ENCODE results near the gene DYNLT4.

Gene DYNLT4

DNA sequence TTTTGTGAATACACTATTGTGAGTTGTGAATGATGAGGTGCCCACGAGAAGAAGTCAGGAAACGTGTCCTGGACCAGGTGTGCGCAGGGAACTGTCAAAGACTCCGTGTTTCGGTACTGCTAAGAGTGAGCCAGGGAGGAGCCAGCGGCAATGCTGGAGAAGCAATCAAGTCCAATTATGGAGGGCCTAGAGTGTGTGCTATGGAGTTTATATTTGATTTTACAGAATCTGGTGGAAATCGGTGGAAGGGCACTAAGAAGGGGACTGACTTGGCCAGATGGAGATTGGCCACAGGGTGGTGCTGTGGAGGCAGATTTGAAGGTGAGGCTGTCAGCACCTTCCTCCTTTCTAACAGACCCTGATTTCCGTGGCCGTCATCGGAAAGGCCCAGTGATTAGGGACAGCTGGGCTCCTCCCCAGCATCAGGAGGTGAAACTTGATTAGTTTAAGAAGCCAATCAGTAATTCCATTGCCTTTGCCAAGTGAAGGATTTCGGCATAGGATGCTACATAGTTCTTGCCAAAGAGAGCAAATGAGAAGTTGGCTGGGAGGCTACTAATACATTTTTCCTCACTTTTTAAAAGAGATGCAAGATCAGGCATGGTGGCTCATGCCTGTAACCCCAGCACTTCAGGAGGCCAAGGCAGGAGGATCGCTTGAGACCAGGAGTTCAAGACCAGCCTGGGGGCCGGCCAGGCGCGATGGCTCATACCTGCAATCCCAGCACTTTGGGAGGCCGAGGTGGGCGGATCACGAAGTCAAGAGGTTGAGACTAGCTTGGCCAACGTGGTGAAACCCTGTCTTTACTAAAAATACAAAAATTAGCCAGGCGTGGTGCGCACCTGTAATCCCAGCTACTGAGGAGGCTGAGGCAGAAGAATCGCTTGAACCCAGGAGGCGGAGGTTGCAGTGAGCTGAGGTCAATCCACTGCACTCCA, 28.9 kb upstream of the DYNLT4 start:
- H3K27ac ChIP-seq = no peak overlapping the region
- H3K27me3 ChIP-seq (ENCODE audit: insufficient read depth, low read depth) = no peaks in the 10 kb centered on the region
- no peaks in the 10 kb centered on the region for H4K20me1 ChIP-seq (ENCODE audit: insufficient read depth)
- peak overlapping the region; percentile 42; the same call in 1 of the 2 replicates for H3K4me2 ChIP-seq
- peak overlapping the region; percentile 48; the same call in 1 of the 2 replicates for H2AFZ ChIP-seq (ENCODE audit: low read depth)
- TF ChIP-seq, protein P1, sequence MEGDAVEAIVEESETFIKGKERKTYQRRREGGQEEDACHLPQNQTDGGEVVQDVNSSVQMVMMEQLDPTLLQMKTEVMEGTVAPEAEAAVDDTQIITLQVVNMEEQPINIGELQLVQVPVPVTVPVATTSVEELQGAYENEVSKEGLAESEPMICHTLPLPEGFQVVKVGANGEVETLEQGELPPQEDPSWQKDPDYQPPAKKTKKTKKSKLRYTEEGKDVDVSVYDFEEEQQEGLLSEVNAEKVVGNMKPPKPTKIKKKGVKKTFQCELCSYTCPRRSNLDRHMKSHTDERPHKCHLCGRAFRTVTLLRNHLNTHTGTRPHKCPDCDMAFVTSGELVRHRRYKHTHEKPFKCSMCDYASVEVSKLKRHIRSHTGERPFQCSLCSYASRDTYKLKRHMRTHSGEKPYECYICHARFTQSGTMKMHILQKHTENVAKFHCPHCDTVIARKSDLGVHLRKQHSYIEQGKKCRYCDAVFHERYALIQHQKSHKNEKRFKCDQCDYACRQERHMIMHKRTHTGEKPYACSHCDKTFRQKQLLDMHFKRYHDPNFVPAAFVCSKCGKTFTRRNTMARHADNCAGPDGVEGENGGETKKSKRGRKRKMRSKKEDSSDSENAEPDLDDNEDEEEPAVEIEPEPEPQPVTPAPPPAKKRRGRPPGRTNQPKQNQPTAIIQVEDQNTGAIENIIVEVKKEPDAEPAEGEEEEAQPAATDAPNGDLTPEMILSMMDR (conservative IDR thresholded peaks at IDR 0.05; ENCODE audit: low read depth, low read length) = peak; percentile 88
- H3K9ac ChIP-seq = no peak overlapping the region
- H3K79me2 ChIP-seq (ENCODE audit: insufficient read depth, low read depth) = no peaks in the 10 kb centered on the region
- peaks cover 8% of the 10 kb centered on the region for H3K4me1 ChIP-seq (ENCODE audit: low read depth, poor library complexity, severe bottlenecking)
- no peaks in the 10 kb centered on the region for H3K36me3 ChIP-seq (ENCODE audit: insufficient read depth)
- H3K4me3 ChIP-seq (IDR thresholded peaks at IDR 0.05; ENCODE audit: insufficient read depth, low read depth, low read length) = no peak overlapping the region

DNA sequence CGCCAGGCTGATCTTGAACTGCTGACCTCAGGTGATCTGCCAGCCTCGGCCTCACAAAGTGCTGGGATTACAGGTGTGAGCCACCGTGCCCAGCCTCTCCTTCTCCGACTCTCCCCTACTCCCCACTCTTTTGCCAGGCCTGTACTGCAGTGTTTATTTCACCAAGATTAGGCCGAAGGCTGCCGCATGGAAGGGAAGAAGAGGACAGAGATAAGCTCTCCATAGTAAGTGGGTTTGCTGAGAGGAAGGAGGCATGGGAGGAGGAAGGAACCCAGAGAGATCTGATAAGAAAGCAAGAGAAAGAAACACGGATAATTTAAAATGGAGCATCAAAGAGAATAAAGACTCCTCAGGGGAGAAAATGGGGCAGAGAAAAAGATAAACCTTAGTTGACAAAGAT, 27.2 kb upstream of the DYNLT4 start:
- TF ChIP-seq, protein P1 (conservative IDR thresholded peaks at IDR 0.05; ENCODE audit: low read depth, low read length) = no peak
- Histone ChIP-seq H3K4me1 (ENCODE audit: low read depth, poor library complexity, severe bottlenecking) (peaks cover 8% of the 10 kb centered on the region), H2AFZ (ENCODE audit: low read depth) (no peak overlapping the region), H3K27ac (no peak overlapping the region), H3K4me2 (no peak overlapping the region), H3K4me3 (IDR thresholded peaks at IDR 0.05; ENCODE audit: insufficient read depth, low read depth, low read length) (no peak overlapping the region), H3K79me2 (ENCODE audit: insufficient read depth, low read depth) (no peaks in the 10 kb centered on the region), H3K9ac (no peak overlapping the region), H3K27me3 (ENCODE audit: insufficient read depth, low read depth) (no peaks in the 10 kb centered on the region), H4K20me1 (ENCODE audit: insufficient read depth) (no peaks in the 10 kb centered on the region), H3K36me3 (ENCODE audit: insufficient read depth) (no peaks in the 10 kb centered on the region)

DNA sequence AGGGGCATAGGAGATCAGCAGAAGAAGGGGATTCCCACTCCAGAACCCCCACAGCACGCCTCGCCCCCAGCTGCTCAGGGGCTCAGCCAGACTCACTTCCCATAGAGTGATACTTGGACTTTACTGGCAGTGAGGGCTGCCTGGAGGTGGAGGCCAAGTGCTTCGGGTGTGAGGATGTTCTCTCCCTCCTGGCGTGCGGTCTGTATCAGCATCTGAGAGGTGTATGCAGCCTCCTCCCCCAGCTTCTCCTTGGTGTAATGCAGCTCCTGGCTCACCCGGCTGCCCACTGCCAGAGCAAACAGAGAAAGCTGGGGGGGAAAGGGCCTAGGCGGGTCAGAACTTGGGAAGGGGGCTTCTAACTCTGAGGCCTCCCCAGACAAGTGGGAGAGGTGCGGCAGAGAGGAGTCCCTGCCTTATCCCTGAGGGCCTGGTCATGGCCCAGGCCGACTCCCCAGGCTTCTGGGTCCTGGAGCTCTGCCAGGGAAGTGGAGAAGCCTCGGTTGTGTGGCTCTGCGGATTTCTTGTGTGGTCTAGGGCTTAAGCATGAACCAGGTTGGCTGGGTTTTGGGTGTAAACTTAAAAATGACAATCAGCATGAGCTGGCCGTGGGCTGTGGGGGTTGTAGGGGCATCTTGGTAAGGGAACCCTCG, 25.0 kb upstream of the DYNLT4 start:
- Histone ChIP-seq H4K20me1 (ENCODE audit: insufficient read depth) (no peaks in the 10 kb centered on the region), H3K79me2 (ENCODE audit: insufficient read depth, low read depth) (no peaks in the 10 kb centered on the region), H3K9ac (no peak overlapping the region), H3K36me3 (ENCODE audit: insufficient read depth) (no peaks in the 10 kb centered on the region), H3K4me1 (ENCODE audit: low read depth, poor library complexity, severe bottlenecking) (peaks cover 8% of the 10 kb centered on the region), H3K27ac (no peak overlapping the region), H2AFZ (ENCODE audit: low read depth) (no peak overlapping the region), H3K4me2 (no peak overlapping the region), H3K27me3 (ENCODE audit: insufficient read depth, low read depth) (no peaks in the 10 kb centered on the region), H3K4me3 (IDR thresholded peaks at IDR 0.05; ENCODE audit: insufficient read depth, low read depth, low read length) (no peak overlapping the region)
- TF ChIP-seq, protein P1 (conservative IDR thresholded peaks at IDR 0.05; ENCODE audit: low read depth, low read length) = no peak

DNA sequence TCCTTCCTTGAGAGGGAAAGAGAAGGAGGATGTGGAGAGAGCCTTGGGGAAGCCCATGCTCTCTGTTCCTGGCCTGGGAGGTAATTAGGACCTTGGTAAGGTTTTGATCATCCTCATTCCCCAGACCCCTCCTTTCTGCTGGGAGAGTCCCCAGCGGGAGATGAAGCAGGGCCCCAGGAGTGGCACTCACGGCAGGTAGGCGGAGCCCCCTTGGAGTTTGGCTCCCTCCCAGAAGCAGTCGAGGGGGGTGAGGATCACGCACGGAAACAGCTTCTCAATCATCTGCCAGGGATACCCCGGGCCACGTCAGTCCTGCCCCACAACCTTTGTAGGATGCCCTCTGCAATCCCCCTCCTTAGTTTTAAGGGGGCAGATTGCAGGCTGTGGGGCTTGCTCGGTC, 24.4 kb upstream of the DYNLT4 start:
- no peak overlapping the region for H2AFZ ChIP-seq (ENCODE audit: low read depth)
- TF ChIP-seq, protein P1 (conservative IDR thresholded peaks at IDR 0.05; ENCODE audit: low read depth, low read length) = no peak
- no peak overlapping the region; the same call in 1 of the 2 replicates for H3K9ac ChIP-seq
- no peaks in the 10 kb centered on the region for H3K79me2 ChIP-seq (ENCODE audit: insufficient read depth, low read depth)
- H3K27me3 ChIP-seq (ENCODE audit: insufficient read depth, low read depth) = no peaks in the 10 kb centered on the region
- H3K27ac ChIP-seq = no peak overlapping the region
- H3K4me3 ChIP-seq (IDR thresholded peaks at IDR 0.05; ENCODE audit: insufficient read depth, low read depth, low read length) = no peak overlapping the region
- H3K4me1 ChIP-seq (ENCODE audit: low read depth, poor library complexity, severe bottlenecking) = peaks cover 8% of the 10 kb centered on the region
- H3K4me2 ChIP-seq = no peak overlapping the region
- H4K20me1 ChIP-seq (ENCODE audit: insufficient read depth) = no peaks in the 10 kb centered on the region
- no peaks in the 10 kb centered on the region for H3K36me3 ChIP-seq (ENCODE audit: insufficient read depth)
